Uterus (tissue), 2 donors: Measurements from ENCODE around the gene CAPN11.

Experiments used
- CTCF ChIP-seq, 4 experiments: fragments of 200-600 bp in 2 of 4; fragments of 450-650 bp in 2 of 4; sonication (generic) in 2 of 4; IDR thresholded peaks; one replicate each; pipeline ENCODE4 v1.5.1; 2016 to 2019; ENCODE audit warnings: antibody characterized with exemption in 4 of 4, mild to moderate bottlenecking in 2 of 4, moderate library complexity in 1 of 4
- POLR2A ChIP-seq, 2 donors: fragments of 450-650 bp; IDR thresholded peaks; one replicate each; pipeline ENCODE4 v1.6.1; 2016; ENCODE audit warnings: antibody characterized with exemption in 2 of 2, mild to moderate bottlenecking in 1 of 2, moderate library complexity in 1 of 2

GRCh38 chr6:44152109-44152461 lies 6.5 kb upstream of the CAPN11 start:
- TF ChIP-seq CTCF (IDR thresholded peaks at IDR 0.05) (no peak), POLR2A (IDR thresholded peaks at IDR 0.05) (no peak)
